ENCODE data around the gene RFPL3.

The RFPL3 gene

GRCh38 chr22:32324505-32325415, 32.9 kb upstream of the RFPL3 start:
- Histone ChIP-seq H3K4me2 (no peak overlapping the region), H3K4me1 (ENCODE audit: low read depth, poor library complexity, severe bottlenecking) (no peaks in the 10 kb centered on the region), H4K20me1 (ENCODE audit: insufficient read depth) (no peaks in the 10 kb centered on the region), H3K4me3 (IDR thresholded peaks at IDR 0.05; ENCODE audit: insufficient read depth, low read depth, low read length) (no peak overlapping the region), H2AFZ (ENCODE audit: low read depth) (no peak overlapping the region), H3K36me3 (ENCODE audit: insufficient read depth) (no peaks in the 10 kb centered on the region), H3K79me2 (ENCODE audit: insufficient read depth, low read depth) (no peaks in the 10 kb centered on the region), H3K27ac (no peak overlapping the region), H3K27me3 (ENCODE audit: insufficient read depth, low read depth) (no peaks in the 10 kb centered on the region), H3K9ac (no peak overlapping the region)
- TF ChIP-seq CTCF (conservative IDR thresholded peaks at IDR 0.05; ENCODE audit: low read depth, low read length): no peak

DNA sequence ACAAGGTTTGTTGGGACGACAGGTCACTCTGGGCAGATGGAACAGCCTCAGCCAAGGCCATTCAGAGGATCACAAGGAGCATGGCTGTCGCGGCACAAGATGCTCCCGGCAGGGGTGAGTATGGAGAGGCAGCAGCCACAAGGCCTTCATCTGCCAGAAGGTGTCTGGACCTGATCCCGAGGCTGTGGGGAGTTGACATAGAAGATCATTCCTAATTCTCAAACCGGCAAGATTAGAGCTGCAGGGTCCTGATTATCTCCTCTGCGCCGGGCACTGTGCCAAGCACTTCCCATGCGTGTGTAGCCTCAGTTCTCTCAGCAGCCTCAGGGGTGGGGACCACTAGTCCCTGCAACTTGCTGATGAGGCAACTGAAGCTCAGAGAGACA, 32.3 kb upstream of the RFPL3 start:
- Histone ChIP-seq H3K27ac (no peak overlapping the region), H3K9ac (no peak overlapping the region), H3K36me3 (ENCODE audit: insufficient read depth) (no peaks in the 10 kb centered on the region), H3K4me1 (ENCODE audit: low read depth, poor library complexity, severe bottlenecking) (no peaks in the 10 kb centered on the region), H4K20me1 (ENCODE audit: insufficient read depth) (no peaks in the 10 kb centered on the region), H3K27me3 (ENCODE audit: insufficient read depth, low read depth) (no peaks in the 10 kb centered on the region), H3K4me2 (no peak overlapping the region), H3K79me2 (ENCODE audit: insufficient read depth, low read depth) (no peaks in the 10 kb centered on the region), H2AFZ (ENCODE audit: low read depth) (no peak overlapping the region), H3K4me3 (IDR thresholded peaks at IDR 0.05; ENCODE audit: insufficient read depth, low read depth, low read length) (no peak overlapping the region)
- no peak for TF ChIP-seq CTCF (conservative IDR thresholded peaks at IDR 0.05; ENCODE audit: low read depth, low read length)

DNA sequence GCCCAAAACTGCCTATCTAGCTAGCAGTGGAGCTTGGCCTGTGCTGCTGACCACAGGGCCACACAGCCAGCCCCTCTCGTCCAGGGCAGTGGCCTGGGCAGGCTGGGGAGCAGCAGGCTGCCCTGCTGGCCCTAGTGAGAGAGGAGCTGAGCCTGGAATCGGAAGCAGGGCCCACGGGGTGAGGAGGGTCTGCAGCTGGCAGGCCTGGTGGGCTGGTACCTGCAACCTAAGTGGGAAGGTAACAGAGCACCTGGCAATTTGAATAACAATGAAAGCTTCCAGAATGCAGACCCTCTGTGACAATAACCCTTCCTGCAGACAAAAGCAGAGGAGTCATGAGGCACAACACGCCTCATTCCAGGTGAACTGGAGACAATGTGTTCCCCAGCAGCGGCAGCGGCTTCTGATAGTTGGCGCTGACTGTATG, 31.8 kb upstream of the RFPL3 start:
- H3K36me3 ChIP-seq (ENCODE audit: insufficient read depth): no peaks in the 10 kb centered on the region
- no peaks in the 10 kb centered on the region for H3K27me3 ChIP-seq (ENCODE audit: insufficient read depth, low read depth)
- H4K20me1 ChIP-seq (ENCODE audit: insufficient read depth): no peaks in the 10 kb centered on the region
- TF ChIP-seq CTCF (conservative IDR thresholded peaks at IDR 0.05; ENCODE audit: low read depth, low read length): no peak
- no peak overlapping the region for H3K9ac ChIP-seq
- no peak overlapping the region for H3K4me2 ChIP-seq
- H3K4me1 ChIP-seq (ENCODE audit: low read depth, poor library complexity, severe bottlenecking): no peaks in the 10 kb centered on the region
- no peak overlapping the region for H3K27ac ChIP-seq
- H3K79me2 ChIP-seq (ENCODE audit: insufficient read depth, low read depth): no peaks in the 10 kb centered on the region
- H2AFZ ChIP-seq (ENCODE audit: low read depth): no peak overlapping the region
- H3K4me3 ChIP-seq (IDR thresholded peaks at IDR 0.05; ENCODE audit: insufficient read depth, low read depth, low read length): no peak overlapping the region

- Histone ChIP-seq H3K79me2 (ENCODE audit: insufficient read depth, low read depth) (no peaks in the 10 kb centered on the region), H3K4me2 (no peak overlapping the region), H3K36me3 (ENCODE audit: insufficient read depth) (no peaks in the 10 kb centered on the region), H3K9ac (no peak overlapping the region), H2AFZ (ENCODE audit: low read depth) (no peak overlapping the region), H3K27ac (no peak overlapping the region), H3K27me3 (ENCODE audit: insufficient read depth, low read depth) (no peaks in the 10 kb centered on the region), H4K20me1 (ENCODE audit: insufficient read depth) (no peaks in the 10 kb centered on the region), H3K4me3 (IDR thresholded peaks at IDR 0.05; ENCODE audit: insufficient read depth, low read depth, low read length) (no peak overlapping the region), H3K4me1 (ENCODE audit: low read depth, poor library complexity, severe bottlenecking) (no peaks in the 10 kb centered on the region)
- no peak for TF ChIP-seq CTCF (conservative IDR thresholded peaks at IDR 0.05; ENCODE audit: low read depth, low read length)
Measured at GRCh38 chr22:32326647-32327046, 31.0 kb upstream of the RFPL3 start.
